ENCODE results near the gene MBD6. TPM values are rescaled to one million over a fixed set of nuclear protein-coding genes. Genes with fewer than 3 reads are reported as not detected.

MBD6 gene
- total and polyA plus RNA-seq, 2 of the 13 experiments (the other 11 are each of a cell fraction or from before 2014, with no cell fraction given): 4.1 to 5.9 TPM

- no peak for TF ChIP-seq ZHX2 (IDR thresholded peaks at IDR 0.05; ENCODE audit: low read depth)
- no peak for TF ChIP-seq ZHX2 (CRISPR knock-in tag; IDR thresholded peaks at IDR 0.05; ENCODE audit: borderline replicate concordance)
- 0 out of 2 replicates have a peak, but pooled peaks have one; percentile 0 for TF ChIP-seq STAG1 (CRISPR knock-in tag; IDR thresholded peaks at IDR 0.05)
- no peak for TF ChIP-seq TAF15 (IDR thresholded peaks at IDR 0.05; ENCODE audit: low read depth, low read length, poor library complexity, severe bottlenecking)
- peak; percentile 54; the same call in 1 of the 2 replicates for TF ChIP-seq TERF1 (CRISPR knock-in tag; IDR thresholded peaks at IDR 0.05)
Observed at GRCh38 chr12:57476162-57476992, 46.2 kb upstream of the MBD6 start (continued).

Data from HepG2 (cell line).